GM20000 (cell line): ENCODE results near the gene ZC2HC1B.

Source experiments
- DNase-seq: peaks from one replicate; pipeline ENCODE4 v3.0.0; 2012; ENCODE audit warnings: low spot score
- CTCF ChIP-seq: IDR thresholded peaks from 2 replicates; pipeline ENCODE4 v1.5.1; 2012; ENCODE audit warnings: mild to moderate bottlenecking, control low read depth; ENCODE audit errors: extremely low read depth, missing control alignments

ZC2HC1B gene

GRCh38 chr6:143937668-143937970 lies 73.3 kb downstream of the ZC2HC1B start:
- no peak for TF ChIP-seq CTCF
- no peak for DNase-seq

- no peak for DNase-seq
- no peak for TF ChIP-seq CTCF
Observed at GRCh38 chr6:143939364-143939763, 75.1 kb downstream of the ZC2HC1B start.

GRCh38 chr6:143940011-143940597 lies 75.8 kb downstream of the ZC2HC1B start:
- peak; percentile 50 for TF ChIP-seq CTCF
- DNase-seq = peak; percentile 78

- DNase-seq = peak; percentile 25
- peak; percentile 45 for TF ChIP-seq CTCF
Observed at GRCh38 chr6:143941852-143942627, 77.8 kb downstream of the ZC2HC1B start.

- DNase-seq = no peak
- no peak for TF ChIP-seq CTCF
Observed at GRCh38 chr6:143948208-143948607, 83.9 kb downstream of the ZC2HC1B start.

- no peak for DNase-seq
- no peak for TF ChIP-seq CTCF
Observed at GRCh38 chr6:143949535-143949934, 85.3 kb downstream of the ZC2HC1B start.

GRCh38 chr6:143949962-143950361 lies 85.7 kb downstream of the ZC2HC1B start:
- DNase-seq = no peak
- TF ChIP-seq CTCF = no peak
